ENCODE data around the gene LBX2. TPM values are rescaled to one million over a fixed set of nuclear protein-coding genes. Genes with fewer than 3 reads are reported as not detected.

Gene LBX2
- total and polyA plus RNA-seq, 8 donors, result 0.14 to 2.2 (median 0.77) TPM; not detected in 1

DNA sequence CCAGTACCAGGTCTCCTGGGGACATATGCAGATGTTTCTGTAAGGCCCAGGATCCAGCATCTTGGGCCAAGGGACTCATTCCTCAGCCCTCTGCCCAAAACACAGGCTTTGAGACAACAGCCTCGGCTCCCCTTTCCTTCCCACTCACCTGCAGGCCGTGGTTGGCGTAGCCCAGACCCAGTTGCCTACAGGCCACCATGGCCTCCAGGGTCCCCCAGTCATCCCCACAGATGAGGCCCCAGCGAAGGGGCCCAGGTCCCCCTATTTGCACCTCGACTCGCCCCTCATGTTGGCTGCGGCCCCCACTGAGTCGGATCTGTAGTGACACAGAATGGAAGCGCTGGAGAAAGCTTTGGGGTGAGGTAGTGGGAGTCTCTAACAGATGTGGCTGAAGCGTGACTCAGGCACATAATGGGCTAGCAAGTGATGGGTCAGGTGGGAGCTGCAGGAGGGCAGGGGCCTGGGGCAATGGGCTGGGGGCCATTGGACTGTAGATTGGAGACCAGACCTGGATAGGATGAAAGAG is 36.1 kb upstream of the LBX2 start:
- Histone ChIP-seq H3K36me3 (peaks cover 0 to 22% of the 10 kb centered on the region in 2 donors), H3K27ac (no peak overlapping the region), H3K4me3 (no peak overlapping the region), H3K27me3 (no peaks in the 10 kb centered on the region), H3K9me3 (no peaks in the 10 kb centered on the region), H3K4me1 (peaks cover 3 to 17% of the 10 kb centered on the region in 2 donors)
- DNase-seq (no peak), ATAC-seq (no peak)
- TF ChIP-seq, protein P1, sequence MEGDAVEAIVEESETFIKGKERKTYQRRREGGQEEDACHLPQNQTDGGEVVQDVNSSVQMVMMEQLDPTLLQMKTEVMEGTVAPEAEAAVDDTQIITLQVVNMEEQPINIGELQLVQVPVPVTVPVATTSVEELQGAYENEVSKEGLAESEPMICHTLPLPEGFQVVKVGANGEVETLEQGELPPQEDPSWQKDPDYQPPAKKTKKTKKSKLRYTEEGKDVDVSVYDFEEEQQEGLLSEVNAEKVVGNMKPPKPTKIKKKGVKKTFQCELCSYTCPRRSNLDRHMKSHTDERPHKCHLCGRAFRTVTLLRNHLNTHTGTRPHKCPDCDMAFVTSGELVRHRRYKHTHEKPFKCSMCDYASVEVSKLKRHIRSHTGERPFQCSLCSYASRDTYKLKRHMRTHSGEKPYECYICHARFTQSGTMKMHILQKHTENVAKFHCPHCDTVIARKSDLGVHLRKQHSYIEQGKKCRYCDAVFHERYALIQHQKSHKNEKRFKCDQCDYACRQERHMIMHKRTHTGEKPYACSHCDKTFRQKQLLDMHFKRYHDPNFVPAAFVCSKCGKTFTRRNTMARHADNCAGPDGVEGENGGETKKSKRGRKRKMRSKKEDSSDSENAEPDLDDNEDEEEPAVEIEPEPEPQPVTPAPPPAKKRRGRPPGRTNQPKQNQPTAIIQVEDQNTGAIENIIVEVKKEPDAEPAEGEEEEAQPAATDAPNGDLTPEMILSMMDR (IDR thresholded peaks at IDR 0.05), result no peak
- intact Hi-C loops (cut with DNase I), result no loop called here

DNA sequence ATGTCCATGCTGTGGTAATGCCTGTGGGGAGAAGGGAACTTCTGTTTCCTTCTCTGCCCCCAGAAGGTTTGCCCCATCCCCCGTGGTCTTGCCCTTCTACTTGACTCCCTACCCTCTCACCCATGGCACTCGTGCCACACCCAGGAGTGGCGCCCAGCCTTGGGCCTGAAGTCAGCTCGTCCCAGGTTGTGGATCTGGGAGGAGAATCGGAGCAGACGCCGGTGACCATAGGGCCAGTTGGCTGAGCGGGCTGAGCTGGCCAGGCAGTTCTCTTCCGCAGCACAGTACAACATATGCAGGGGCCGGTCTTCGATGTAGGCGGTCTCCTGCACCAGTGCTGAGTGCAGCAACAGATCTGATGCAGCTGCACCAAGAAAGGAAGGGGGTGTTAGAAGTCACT is 35.0 kb upstream of the LBX2 start:
- H3K4me3 ChIP-seq, result no peak overlapping the region
- DNase-seq, result no peak
- intact Hi-C loops (cut with DNase I), result no loop called here
- no peaks in the 10 kb centered on the region for H3K9me3 ChIP-seq
- no peak overlapping the region for H3K27ac ChIP-seq
- ATAC-seq, result no peak
- no peaks in the 10 kb centered on the region for H3K27me3 ChIP-seq
- TF ChIP-seq, protein P1 (IDR thresholded peaks at IDR 0.05), result no peak
- peaks cover 0 to 22% of the 10 kb centered on the region in 2 donors for H3K36me3 ChIP-seq
- peaks cover 3 to 14% of the 10 kb centered on the region in 2 donors for H3K4me1 ChIP-seq

DNA sequence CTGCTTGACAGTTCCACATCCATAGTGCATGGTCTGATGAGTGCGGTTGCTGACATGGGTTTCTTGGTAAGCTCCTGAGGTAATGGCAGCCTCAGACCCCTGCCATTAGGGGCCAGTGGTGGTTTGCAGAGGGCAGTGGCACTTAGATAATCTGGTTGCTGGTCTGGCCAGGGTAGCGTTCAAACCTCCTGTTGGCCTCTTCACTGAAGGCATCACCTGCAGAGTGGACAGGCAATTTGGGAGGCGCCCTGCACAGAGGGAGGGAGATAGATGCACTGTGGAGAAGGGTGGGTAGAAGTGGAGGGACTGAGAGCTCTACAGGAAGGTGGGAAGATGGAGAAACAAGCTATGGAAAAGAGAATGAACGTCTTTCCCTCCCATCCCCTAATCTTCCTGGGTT is 34.1 kb upstream of the LBX2 start:
- TF ChIP-seq, protein P1 (IDR thresholded peaks at IDR 0.05), result no peak
- H3K4me1 ChIP-seq, result peaks cover 7 to 20% of the 10 kb centered on the region in 2 donors
- intact Hi-C loops (cut with DNase I), result no loop called here
- DNase-seq, result no peak
- ATAC-seq, result no peak
- no peaks in the 10 kb centered on the region for H3K27me3 ChIP-seq
- no peak overlapping the region for H3K4me3 ChIP-seq
- no peak overlapping the region for H3K27ac ChIP-seq
- peaks cover 0 to 22% of the 10 kb centered on the region in 2 donors for H3K36me3 ChIP-seq
- no peaks in the 10 kb centered on the region for H3K9me3 ChIP-seq

DNA sequence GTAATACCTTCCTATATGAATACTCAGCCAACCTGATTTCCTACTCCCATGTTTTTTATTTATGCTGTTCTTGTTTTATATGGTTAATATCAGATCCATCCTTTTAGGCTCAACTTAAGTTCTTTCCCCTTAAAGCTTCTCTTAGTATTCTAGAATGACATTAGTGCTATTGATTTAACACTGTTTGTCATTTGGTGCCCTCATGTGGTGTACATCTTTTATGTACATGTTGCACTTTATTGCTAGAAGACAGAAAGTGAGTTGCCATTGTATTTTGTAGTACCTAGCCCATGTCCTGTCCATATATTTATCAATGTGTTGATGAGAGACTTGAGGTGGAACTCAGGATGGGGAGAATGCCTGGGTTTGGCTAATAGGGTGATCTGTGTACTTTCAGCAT is 32.8 kb upstream of the LBX2 start:
- Histone ChIP-seq H3K4me1 (peaks cover 11 to 30% of the 10 kb centered on the region in 2 donors), H3K36me3 (peaks cover 0 to 27% of the 10 kb centered on the region in 2 donors), H3K27ac (no peak overlapping the region), H3K4me3 (no peak overlapping the region), H3K9me3 (no peaks in the 10 kb centered on the region), H3K27me3 (no peaks in the 10 kb centered on the region)
- TF ChIP-seq, protein P1 (IDR thresholded peaks at IDR 0.05), result no peak
- intact Hi-C loops (cut with DNase I), result no loop called here
- DNase-seq (peak in 1 of 4 donors; percentile 29), ATAC-seq (no peak)

DNA sequence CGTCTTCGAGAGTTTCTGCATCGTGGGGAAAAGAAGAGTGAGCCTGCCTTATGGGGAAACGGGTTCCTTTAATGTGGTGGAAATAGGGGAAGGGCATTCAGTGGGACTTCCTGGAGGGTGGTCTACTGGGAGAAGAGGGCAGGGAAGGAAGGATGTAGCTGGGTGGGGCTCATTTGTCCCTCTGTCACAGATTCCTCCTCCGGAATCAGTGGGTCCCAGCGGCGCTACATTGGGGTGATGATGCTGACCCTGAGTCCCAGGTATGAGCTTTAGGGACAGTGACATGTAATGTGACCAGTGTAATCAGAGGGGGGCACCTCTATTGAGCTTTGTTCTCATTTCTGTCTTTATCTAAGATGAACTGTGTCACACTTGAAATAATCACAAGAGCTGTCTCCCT is 32.3 kb upstream of the LBX2 start:
- TF ChIP-seq, protein P1 (IDR thresholded peaks at IDR 0.05), result no peak
- no peaks in the 10 kb centered on the region for H3K27me3 ChIP-seq
- H3K9me3 ChIP-seq, result no peaks in the 10 kb centered on the region
- DNase-seq (no peak), ATAC-seq (no peak)
- H3K27ac ChIP-seq, result no peak overlapping the region
- intact Hi-C loops (cut with DNase I), result no loop called here
- H3K4me1 ChIP-seq, result peaks cover 11 to 30% of the 10 kb centered on the region in 2 donors
- H3K36me3 ChIP-seq, result peaks cover 0 to 33% of the 10 kb centered on the region in 2 donors
- H3K4me3 ChIP-seq, result peak overlapping the region in 1 of 2 donors; percentile 89
